HepG2 (cell line): Measurements from ENCODE around the gene TPM1. TPM values are rescaled to one million over a fixed set of nuclear protein-coding genes. Genes with fewer than 3 reads are reported as not detected.

Experiments
- ATAC-seq: fragments of 200-7000 bp; cut with Tn5 transposase; 3 replicates; pipeline ENCODE4 v1.9.1; 2020; ENCODE audit warnings: mild to moderate bottlenecking, moderate library complexity
- BruUV-seq: library from RNA; stranded (reverse); fragments of 400-500 nt; replicated peaks from 2 replicates; lab custom pipeline; 2021; lab: Mats Ljungman, UMichigan
- CTCF ChIA-PET: fragments of 300-600 bp; formaldehyde crosslinking; extraction: SDS; loops from one replicate; lab custom pipeline; 2021; ENCODE audit warnings: low total read pairs, inconsistent platforms, low intra/inter-chr PET ratio; lab: Yijun Ruan, JAX
- POLR2A ChIA-PET: fragments of 350-600 bp; sonication (Branson Sonifier 250); formaldehyde crosslinking; loops from one replicate; lab custom pipeline; 2020; ENCODE audit warnings: antibody characterized with exemption, inconsistent platforms; lab: Yijun Ruan, JAX
- DNase-seq: peaks from one replicate; pipeline ENCODE4 v3.0.0-alpha.2; 2015; ENCODE audit warnings: low spot score
- FAIRE-seq: peaks from 3 replicates; lab custom pipeline; 2011; peaks lifted over from hg19 to GRCh38; lab: Jason Lieb, UNC
- H2AFZ ChIP-seq: one replicate; pipeline ENCODE4 v1.6.1; 2011; ENCODE audit warnings: low read length, inconsistent platforms
- H3K27ac ChIP-seq: fragments of 300-600 bp; 3 replicates; pipeline ENCODE4 v1.8.0; 2011; ENCODE audit warnings: mixed run types, mild to moderate bottlenecking, mixed read lengths, low read length, inconsistent platforms; ENCODE audit not compliant: insufficient read depth; ENCODE audit errors: extremely low read length
- H3K27me3 ChIP-seq, 2 experiments: fragments of 200-600 bp in 1 of 2; 2 replicates in 1 of 2; 3 replicates in 1 of 2; pipeline versions ENCODE4 v1.6.0 to v1.8.0; 2011; ENCODE audit warnings: low read length in 2 of 2, mild to moderate bottlenecking in 2 of 2, moderate library complexity in 2 of 2, inconsistent platforms in 1 of 2; ENCODE audit not compliant: insufficient read depth in 2 of 2, control insufficient read depth in 1 of 2
- H3K36me3 ChIP-seq, 2 experiments: fragments of 200-600 bp in 1 of 2; replicated peaks in 1 of 2; 2 replicates in 1 of 2; 3 replicates in 1 of 2; pipeline versions ENCODE4 v1.5.1 to v1.8.0; 2011; ENCODE audit warnings: low read length in 2 of 2, inconsistent platforms in 1 of 2; ENCODE audit not compliant: insufficient read depth in 2 of 2, control insufficient read depth in 1 of 2
- H3K4me1 ChIP-seq: 2 replicates; pipeline ENCODE4 v1.5.1; 2012; ENCODE audit warnings: low read length, inconsistent platforms; ENCODE audit not compliant: insufficient read depth
- H3K4me2 ChIP-seq: 2 replicates; pipeline ENCODE4 v1.6.0; 2011; ENCODE audit warnings: low read depth, low read length, inconsistent platforms
- H3K4me3 ChIP-seq, 3 experiments: fragments of 200-600 bp in 1 of 3; sonication (generic), shearing (Covaris generic) in 1 of 3; replicated peaks in 1 of 3; 2 replicates each; pipeline ENCODE4 v1.5.1; 2011 to 2016; ENCODE audit warnings: low read length in 3 of 3, inconsistent platforms in 2 of 3, low read depth in 2 of 3, mild to moderate bottlenecking in 2 of 3, control low read depth in 1 of 3, mixed read lengths in 1 of 3; ENCODE audit not compliant: insufficient read depth in 1 of 3
- H3K79me2 ChIP-seq: one replicate; pipeline ENCODE4 v1.6.1; 2011; ENCODE audit warnings: low read length, inconsistent platforms; ENCODE audit not compliant: insufficient read depth
- H3K9ac ChIP-seq: 2 replicates; pipeline ENCODE4 v1.6.0; 2011; ENCODE audit warnings: mild to moderate bottlenecking, low read depth, low read length, inconsistent platforms; ENCODE audit not compliant: insufficient read depth
- H3K9me3 ChIP-seq: 2 replicates; pipeline ENCODE4 v1.5.1; 2012; ENCODE audit warnings: mild to moderate bottlenecking, low read length
- H4K20me1 ChIP-seq: 2 replicates; pipeline ENCODE4 v1.6.0; 2011; ENCODE audit warnings: inconsistent platforms, mild to moderate bottlenecking, low read length, moderate library complexity; ENCODE audit not compliant: insufficient read depth
- ADNP ChIP-seq: sonication (generic); formaldehyde crosslinking; IDR thresholded peaks from 2 replicates; pipeline ENCODE4 v1.4.0; 2020; ENCODE audit warnings: missing genetic modification reagents
- BHLHE40 ChIP-seq: IDR thresholded peaks from 2 replicates; pipeline ENCODE4 v1.6.1; 2011; ENCODE audit warnings: low read length, improper control_type of control experiment
- CERS6 ChIP-seq: sonication (generic); formaldehyde crosslinking; IDR thresholded peaks from 2 replicates; pipeline ENCODE4 v1.5.0; 2020; ENCODE audit warnings: missing genetic modification reagents
- HOXA3 ChIP-seq: sonication (generic); formaldehyde crosslinking; IDR thresholded peaks from 2 replicates; pipeline ENCODE4 v1.5.0; 2020; ENCODE audit warnings: missing genetic modification reagents
- HOXA9 ChIP-seq: sonication (generic); formaldehyde crosslinking; IDR thresholded peaks from 2 replicates; pipeline ENCODE4 v1.8.1; 2022; ENCODE audit warnings: missing genetic modification reagents, mild to moderate bottlenecking, moderate library complexity, borderline replicate concordance
- NR2C2 ChIP-seq: sonication (generic); formaldehyde crosslinking; IDR thresholded peaks from 2 replicates; pipeline ENCODE4 v1.4.0; 2020; ENCODE audit warnings: missing genetic modification reagents, mild to moderate bottlenecking, moderate library complexity, borderline replicate concordance
- RCOR2 ChIP-seq: IDR thresholded peaks from 2 replicates; pipeline ENCODE4 v1.6.1; 2016; ENCODE audit warnings: missing biosample characterization, missing genetic modification reagents
- SAFB2 ChIP-seq: sonication (generic); formaldehyde crosslinking; IDR thresholded peaks from 2 replicates; pipeline ENCODE4 v1.5.1; 2020; ENCODE audit warnings: missing genetic modification reagents, low read depth, mild to moderate bottlenecking, borderline replicate concordance
- ZNF687 ChIP-seq: sonication (generic); formaldehyde crosslinking; IDR thresholded peaks from 2 replicates; pipeline ENCODE4 v1.5.1; 2020; ENCODE audit warnings: mild to moderate bottlenecking, missing genetic modification reagents, moderate library complexity
- WGBS: methylation state at CpG from one replicate; pipeline ENCODE4 v1.1.6; 2017; ENCODE audit warnings: low lambda C conversion rate; 5-methylcytosine and 5-hydroxymethylcytosine counted together
- in situ Hi-C: cut with HindIII; loops from 2 replicates; pipeline ENCODE4 v1.10.0; 2017; ENCODE audit warnings: low pct_unique_long_range_greater_than_20kb; ENCODE audit not compliant: extremely low pct_ligation_motif_present
- intact Hi-C: fragments of 100-400 bp; cut with micrococcal nuclease; formaldehyde crosslinking; loops from one replicate; pipeline ENCODE4 v1.10.0; 2022; ENCODE audit not compliant: unreplicated experiment
- polyA plus RNA-seq, 8 experiments: library from polyadenylated mRNA; depleted of rRNA in 3 of 8; stranded (reverse) in 7 of 8; unstranded in 1 of 8; fragments of >200 nt; fragmentation: Illumina TruSeq in 4 of 8; extraction: Trizol in 4 of 8; gene quantifications; 2 replicates each; pipeline versions ENCODE4 v1.2.1 to v1.2.3, GENCODE V29; 2011 to 2016; ENCODE audit warnings: low read depth in 4 of 8, missing spikeins in 1 of 8, mixed read lengths in 1 of 8; ENCODE audit not compliant: insufficient read depth in 1 of 8
- total RNA-seq, 5 experiments: library from RNA; depleted of rRNA; stranded (reverse); fragments of >200 nt; fragmentation: Illumina TruSeq; extraction: Trizol; gene quantifications; 2 replicates each; pipeline ENCODE4 v1.2.3, GENCODE V29; 2016; ENCODE audit warnings: low read depth in 1 of 5

Gene TPM1
- total and polyA plus RNA-seq, 2 of the 13 experiments (the other 11 are each of a cell fraction or from before 2014, with no cell fraction given), result 98.9 to 109 TPM

DNA sequence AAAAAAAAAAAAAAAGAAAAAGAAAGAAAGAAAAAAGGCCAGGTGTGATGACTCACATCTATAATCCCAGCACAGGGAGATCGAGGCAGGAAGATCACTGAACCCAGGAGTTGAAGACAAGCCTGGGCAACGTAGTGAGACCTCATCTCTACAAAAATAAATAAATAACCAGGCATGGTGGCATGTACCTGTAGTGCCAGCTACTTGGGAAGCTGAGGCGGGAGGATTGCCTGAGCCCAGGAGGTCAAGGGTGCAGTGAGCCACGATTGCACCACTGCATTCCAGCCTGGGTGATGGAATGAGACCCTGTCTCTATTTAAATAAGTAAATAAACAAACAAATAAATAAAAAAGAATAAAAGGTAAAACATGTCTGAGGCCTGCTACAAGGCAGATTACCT, 39.8 kb downstream of the TPM1 start (continued):
- no peak for TF ChIP-seq CERS6 (CRISPR knock-in tag)
- no peak for TF ChIP-seq NR2C2 (CRISPR knock-in tag)
- no peak for TF ChIP-seq SAFB2 (CRISPR knock-in tag)
- TF ChIP-seq RCOR2, result no peak

- Histone ChIP-seq H4K20me1 (no peaks in the 10 kb centered on the region), H3K4me1 (peaks cover 83% of the 10 kb centered on the region), H3K4me2 (peak overlapping the region; percentile 46), H3K36me3 (no peaks in the 10 kb centered on the region), H2AFZ (peak overlapping the region; percentile 68), H3K9me3 (no peaks in the 10 kb centered on the region), H3K4me3 (0 out of 6 replicates have a peak overlapping the region, but pooled peaks of 1 of the 3 experiments have one; percentile 24), H3K9ac (peak overlapping the region; percentile 53; the same call in 1 of the 2 replicates), H3K27ac (peak overlapping the region; percentile 76), H3K27me3 (no peaks in the 10 kb centered on the region), H3K79me2 (no peaks in the 10 kb centered on the region)
- CTCF ChIA-PET, result no interaction called here
- in situ Hi-C loops, result no loop called here
- POLR2A ChIA-PET, result interaction anchor here (1.1 to 4.9 kb wide), 6 partner anchors 10 to 56 kb away, joined by 3 to 32 read pairs (median 7); no protein-coding TSS in a partner anchor
- TF ChIP-seq HOXA9 (CRISPR knock-in tag) (no peak), BHLHE40 (0 out of 2 replicates have a peak, but pooled peaks have one; percentile 20), HOXA3 (CRISPR knock-in tag) (0 out of 2 replicates have a peak, but pooled peaks have one; percentile 20), ZNF687 (CRISPR knock-in tag) (peak; percentile 54; the same call in 1 of the 2 replicates), ADNP (no peak)
- intact Hi-C loops, result no loop called here
- FAIRE-seq (no peak), DNase-seq (no peak), ATAC-seq (peak; percentile 12; the same call in 1 of the 3 replicates)
- 62% methylated on average over 12 of the region's 12 CpGs for WGBS
- BruUV-seq, result no TSS peak
These were observed 40.5 kb downstream of the TPM1 start for GRCh38 chr15:63083044-63083443.
